Upper lobe of left lung (tissue), 4 donors: ENCODE measurements around the gene HOXC11.

ENCODE experiments used
- POLR2A ChIP-seq, 4 donors: fragments of 450-650 bp; IDR thresholded peaks; one replicate each; pipeline ENCODE4 v1.5.1; 2016 to 2017; ENCODE audit warnings: antibody characterized with exemption in 4 of 4, mild to moderate bottlenecking in 2 of 4
- POLR2AphosphoS5 ChIP-seq, 2 donors: sonication (generic); formaldehyde crosslinking; IDR thresholded peaks; one replicate each; pipeline ENCODE4 v1.5.1; 2017; ENCODE audit warnings: antibody characterized with exemption in 2 of 2
- TF ChIP-seq, protein P1 (sequence below), 6 experiments: fragments of 450-650 bp in 4 of 6; fragments of 200-600 bp in 2 of 6; sonication (generic) in 2 of 6; IDR thresholded peaks; one replicate each; pipeline ENCODE4 v1.5.1; 2016 to 2019; ENCODE audit warnings: antibody characterized with exemption in 6 of 6

DNA sequence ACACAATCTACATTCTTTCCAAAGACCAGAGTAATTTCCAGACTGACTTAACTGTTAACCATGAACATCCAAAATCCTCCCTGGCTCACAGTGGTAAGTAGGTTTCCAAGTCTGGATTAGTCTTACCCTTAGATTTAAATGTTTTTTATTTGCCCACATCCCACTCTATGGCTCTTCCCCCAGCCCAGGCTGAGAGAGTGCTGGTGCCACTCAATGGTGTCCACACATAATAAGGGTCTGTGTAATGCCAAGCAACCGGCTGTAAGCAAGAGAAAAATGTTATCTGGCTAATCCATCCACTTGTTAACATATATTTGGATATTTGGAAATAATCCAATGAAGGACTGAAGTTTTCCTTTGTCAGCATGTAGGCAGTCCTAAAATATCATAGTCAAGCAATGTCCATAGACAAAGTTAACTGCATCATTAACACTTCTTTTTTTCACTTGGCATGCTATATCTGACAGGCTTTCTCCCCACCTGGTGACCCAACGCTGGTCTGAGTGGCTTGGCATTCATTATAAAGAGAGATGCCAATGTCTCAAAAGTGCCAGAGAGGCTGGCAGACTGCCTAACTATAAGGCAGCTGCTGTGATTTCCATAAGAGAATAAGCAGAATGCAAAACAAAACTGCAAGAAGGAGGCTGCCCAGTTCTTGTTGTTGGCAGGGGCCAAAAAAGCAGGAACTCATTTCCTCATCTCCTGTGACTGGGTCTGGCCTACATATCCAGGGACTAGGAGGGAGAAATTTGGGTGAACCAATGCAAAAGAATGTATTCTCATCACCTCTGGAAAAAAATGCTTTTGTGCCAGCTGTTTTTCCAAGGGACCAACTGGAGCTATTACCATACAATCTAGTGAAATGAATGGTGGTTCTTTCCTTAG is 48.2 kb upstream of the HOXC11 start:
- TF ChIP-seq POLR2AphosphoS5 (IDR thresholded peaks at IDR 0.05): no peak
- no peak for TF ChIP-seq POLR2A (IDR thresholded peaks at IDR 0.05)
- TF ChIP-seq, protein P1, sequence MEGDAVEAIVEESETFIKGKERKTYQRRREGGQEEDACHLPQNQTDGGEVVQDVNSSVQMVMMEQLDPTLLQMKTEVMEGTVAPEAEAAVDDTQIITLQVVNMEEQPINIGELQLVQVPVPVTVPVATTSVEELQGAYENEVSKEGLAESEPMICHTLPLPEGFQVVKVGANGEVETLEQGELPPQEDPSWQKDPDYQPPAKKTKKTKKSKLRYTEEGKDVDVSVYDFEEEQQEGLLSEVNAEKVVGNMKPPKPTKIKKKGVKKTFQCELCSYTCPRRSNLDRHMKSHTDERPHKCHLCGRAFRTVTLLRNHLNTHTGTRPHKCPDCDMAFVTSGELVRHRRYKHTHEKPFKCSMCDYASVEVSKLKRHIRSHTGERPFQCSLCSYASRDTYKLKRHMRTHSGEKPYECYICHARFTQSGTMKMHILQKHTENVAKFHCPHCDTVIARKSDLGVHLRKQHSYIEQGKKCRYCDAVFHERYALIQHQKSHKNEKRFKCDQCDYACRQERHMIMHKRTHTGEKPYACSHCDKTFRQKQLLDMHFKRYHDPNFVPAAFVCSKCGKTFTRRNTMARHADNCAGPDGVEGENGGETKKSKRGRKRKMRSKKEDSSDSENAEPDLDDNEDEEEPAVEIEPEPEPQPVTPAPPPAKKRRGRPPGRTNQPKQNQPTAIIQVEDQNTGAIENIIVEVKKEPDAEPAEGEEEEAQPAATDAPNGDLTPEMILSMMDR (IDR thresholded peaks at IDR 0.05): no peak
